Measurements from ENCODE around the gene LZIC. TPM values are rescaled to one million over a fixed set of nuclear protein-coding genes. Genes with fewer than 3 reads are reported as not detected.

Gene LZIC
- total RNA-seq, 1 experiment from 2014 or later: 32.5 TPM

DNA sequence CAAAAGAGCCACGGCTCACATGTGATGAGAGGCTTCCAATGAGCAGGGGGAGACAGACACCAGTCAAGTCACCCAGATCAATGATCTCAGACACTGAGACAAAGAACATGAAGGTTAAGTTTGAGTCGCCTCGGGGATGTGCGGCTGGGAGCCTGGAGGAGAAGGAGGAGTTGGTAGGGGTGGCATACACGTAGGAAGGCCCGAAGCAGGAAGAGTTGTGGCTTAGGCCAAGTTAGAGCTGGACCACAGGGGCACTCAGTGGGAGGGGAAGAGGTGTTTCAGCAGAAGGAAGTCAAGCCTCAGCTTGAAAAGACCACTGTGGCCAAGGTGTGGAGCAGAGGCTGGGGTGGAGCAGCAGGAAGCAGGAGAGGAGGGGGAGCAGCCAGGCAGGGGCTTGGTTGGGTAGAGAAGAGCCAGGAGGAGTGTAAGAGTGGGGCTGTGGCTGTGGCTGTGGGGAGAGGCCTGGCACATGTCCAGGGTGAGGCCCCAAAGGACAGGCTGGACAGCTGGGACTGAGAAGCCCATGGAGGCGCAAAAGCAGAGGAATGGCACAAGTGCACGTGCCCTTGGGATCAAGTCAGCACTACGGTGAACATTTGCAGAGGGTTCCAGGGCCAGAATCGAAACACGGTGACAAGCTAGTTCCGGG lies 60.8 kb downstream of the LZIC start:
- POLR2A ChIA-PET (ENCODE audit: unreplicated experiment): no interaction called here
- CTCF ChIA-PET: interaction anchor here (0.9 to 1.1 kb wide), 2 partner anchors 8 to 32 kb away, joined by 4 to 15 read pairs; no protein-coding TSS in a partner anchor
- TF ChIP-seq EZH2phosphoT487 (IDR thresholded peaks at IDR 0.05; ENCODE audit: borderline replicate concordance, low read length) (no peak), EZH2 (IDR thresholded peaks at IDR 0.05; ENCODE audit: low read length, unreplicated experiment) (no peak)
- TF ChIP-seq, protein P1, sequence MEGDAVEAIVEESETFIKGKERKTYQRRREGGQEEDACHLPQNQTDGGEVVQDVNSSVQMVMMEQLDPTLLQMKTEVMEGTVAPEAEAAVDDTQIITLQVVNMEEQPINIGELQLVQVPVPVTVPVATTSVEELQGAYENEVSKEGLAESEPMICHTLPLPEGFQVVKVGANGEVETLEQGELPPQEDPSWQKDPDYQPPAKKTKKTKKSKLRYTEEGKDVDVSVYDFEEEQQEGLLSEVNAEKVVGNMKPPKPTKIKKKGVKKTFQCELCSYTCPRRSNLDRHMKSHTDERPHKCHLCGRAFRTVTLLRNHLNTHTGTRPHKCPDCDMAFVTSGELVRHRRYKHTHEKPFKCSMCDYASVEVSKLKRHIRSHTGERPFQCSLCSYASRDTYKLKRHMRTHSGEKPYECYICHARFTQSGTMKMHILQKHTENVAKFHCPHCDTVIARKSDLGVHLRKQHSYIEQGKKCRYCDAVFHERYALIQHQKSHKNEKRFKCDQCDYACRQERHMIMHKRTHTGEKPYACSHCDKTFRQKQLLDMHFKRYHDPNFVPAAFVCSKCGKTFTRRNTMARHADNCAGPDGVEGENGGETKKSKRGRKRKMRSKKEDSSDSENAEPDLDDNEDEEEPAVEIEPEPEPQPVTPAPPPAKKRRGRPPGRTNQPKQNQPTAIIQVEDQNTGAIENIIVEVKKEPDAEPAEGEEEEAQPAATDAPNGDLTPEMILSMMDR (conservative IDR thresholded peaks at IDR 0.05; ENCODE audit: low read depth, low read length): no peak
- Histone ChIP-seq H3K4me3 (ENCODE audit: low read length) (no peak overlapping the region; the same call in 1 of the 2 replicates), H3K27ac (ENCODE audit: low read length) (peak overlapping the region; percentile 37), H3F3A (ENCODE audit: low read length, unreplicated experiment) (no peaks in the 10 kb centered on the region), H2AFZ (ENCODE audit: low read length) (no peak overlapping the region), H4K20me1 (ENCODE audit: low read length) (no peaks in the 10 kb centered on the region), H3K79me2 (ENCODE audit: low read length) (peaks cover 14% of the 10 kb centered on the region; the same call in 1 of the 2 replicates), H3K9ac (ENCODE audit: low read length) (no peak overlapping the region), H3K4me1 (ENCODE audit: insufficient read depth, low read length) (peaks cover 44% of the 10 kb centered on the region), H3K36me3 (ENCODE audit: low read depth, low read length) (peaks cover 6% of the 10 kb centered on the region; the same call in 1 of the 2 replicates), H3K4me2 (ENCODE audit: low read length) (peak overlapping the region; percentile 44), H3K9me2 (replicated peaks; ENCODE audit: low read length) (no peaks in the 10 kb centered on the region), H3K9me3 (ENCODE audit: low read length) (no peaks in the 10 kb centered on the region), H3K27me3 (ENCODE audit: low read length) (no peaks in the 10 kb centered on the region)
- ATAC-seq (no peak), DNase-seq (no peak)
- BruUV-seq (replicated peaks): no TSS peak
- intact Hi-C loops (cut with micrococcal nuclease): no loop called here

DNA sequence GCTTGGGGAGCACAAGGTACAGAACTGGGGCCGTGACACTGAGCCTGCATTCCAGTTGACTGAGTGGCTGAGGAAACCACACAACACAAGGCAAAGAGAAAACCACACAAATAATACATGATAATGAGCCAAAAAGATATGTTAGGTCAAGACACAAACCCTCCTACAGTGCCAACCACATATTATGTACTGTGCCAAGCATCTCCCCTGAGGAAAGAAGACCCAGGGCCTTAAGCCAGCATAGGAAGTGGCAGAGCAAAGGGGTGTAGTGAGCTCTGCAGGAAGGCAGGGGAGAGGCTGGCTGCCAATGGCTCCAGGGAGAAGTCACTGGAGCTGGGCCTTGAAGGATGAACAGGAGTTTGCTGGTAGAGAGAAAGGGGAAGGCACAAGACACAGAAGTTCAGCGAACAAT lies 61.3 kb downstream of the LZIC start:
- TF ChIP-seq, protein P1 (conservative IDR thresholded peaks at IDR 0.05; ENCODE audit: low read depth, low read length): no peak
- TF ChIP-seq EZH2 (IDR thresholded peaks at IDR 0.05; ENCODE audit: low read length, unreplicated experiment) (no peak), EZH2phosphoT487 (IDR thresholded peaks at IDR 0.05; ENCODE audit: borderline replicate concordance, low read length) (no peak)
- ChIA-PET POLR2A (ENCODE audit: unreplicated experiment) (interaction anchor here (0.7 kb wide), 1 partner anchor 30 kb away, joined by 4 read pairs; no protein-coding TSS in a partner anchor), CTCF (interaction anchor here (0.5 to 1.1 kb wide), 3 partner anchors 9 to 153 kb away, joined by 4 to 15 read pairs (median 4); no protein-coding TSS in a partner anchor)
- no peaks in the 10 kb centered on the region for H3F3A ChIP-seq (ENCODE audit: low read length, unreplicated experiment)
- no peak overlapping the region; the same call in 1 of the 2 replicates for H3K4me3 ChIP-seq (ENCODE audit: low read length)
- DNase-seq (peak; percentile 92), ATAC-seq (peak; percentile 79)
- no peaks in the 10 kb centered on the region for H3K9me2 ChIP-seq (replicated peaks; ENCODE audit: low read length)
- peaks cover 46% of the 10 kb centered on the region for H3K4me1 ChIP-seq (ENCODE audit: insufficient read depth, low read length)
- peak overlapping the region; percentile 57 for H3K27ac ChIP-seq (ENCODE audit: low read length)
- peaks cover 10% of the 10 kb centered on the region; the same call in 1 of the 2 replicates for H3K79me2 ChIP-seq (ENCODE audit: low read length)
- BruUV-seq (replicated peaks): no TSS peak
- intact Hi-C loops (cut with micrococcal nuclease): no loop called here
- H3K36me3 ChIP-seq (ENCODE audit: low read depth, low read length): peaks cover 6% of the 10 kb centered on the region; the same call in 1 of the 2 replicates
- H3K27me3 ChIP-seq (ENCODE audit: low read length): no peaks in the 10 kb centered on the region
- H3K9me3 ChIP-seq (ENCODE audit: low read length): no peaks in the 10 kb centered on the region
- H3K9ac ChIP-seq (ENCODE audit: low read length): no peak overlapping the region
- peak overlapping the region; percentile 44 for H3K4me2 ChIP-seq (ENCODE audit: low read length)
- no peak overlapping the region for H2AFZ ChIP-seq (ENCODE audit: low read length)
- no peaks in the 10 kb centered on the region for H4K20me1 ChIP-seq (ENCODE audit: low read length)

Small RNA genes within 50 kb of the gene (microRNA-seq; reads per million reads assigned to microRNA genes)
- 1.0 reads per million for gene MIR5697 (ENCODE audit: unreplicated experiment)

Other genes starting within 250 kb of the LZIC start
- gene CLSTN1, start 119.4 kb downstream of the LZIC start, total RNA-seq (2014; rRNA removed): 98.3 and 117 TPM in 2 replicates
- gene CTNNBIP1, start 33.1 kb downstream of the LZIC start, total RNA-seq (2014; rRNA removed): 78.1 and 102 TPM in 2 replicates
- gene NMNAT1, start 84 bp upstream of the LZIC start, total RNA-seq (2014; rRNA removed): 4.6 and 7.3 TPM in 2 replicates
- gene RBP7, start 53.8 kb upstream of the LZIC start, total RNA-seq (2014; rRNA removed): 6.0 and 7.5 TPM in 2 replicates
- gene UBE4B, start 89.6 kb upstream of the LZIC start, total RNA-seq (2014; rRNA removed): 37.9 and 42.1 TPM in 2 replicates